Lower lobe of right lung (tissue), 2 donors: ENCODE results near the gene ZNF574. TPM values are rescaled to one million over a fixed set of nuclear protein-coding genes. Genes with fewer than 3 reads are reported as not detected.
A peak's percentile ranks its signal among the peaks of the same experiment; 100 is the strongest.

Source experiments
- ATAC-seq, 2 donors: fragments of 200-7000 bp; cut with Tn5 transposase; one replicate each; pipeline ENCODE4 v1.9.1; 2020 to 2022; ENCODE audit warnings: mild to moderate bottlenecking in 2 of 2, moderate library complexity in 2 of 2
- DNase-seq: peaks from one replicate; pipeline ENCODE4 v3.0.0-alpha.2; 2020
- H3K27ac ChIP-seq: fragments of 200-600 bp; one replicate; pipeline ENCODE4 v1.8.0; 2022
- H3K27me3 ChIP-seq: fragments of 200-600 bp; one replicate; pipeline ENCODE4 v1.8.0; 2022; ENCODE audit warnings: low read depth
- H3K36me3 ChIP-seq: fragments of 200-600 bp; one replicate; pipeline ENCODE4 v1.8.0; 2022; ENCODE audit warnings: mild to moderate bottlenecking
- H3K4me1 ChIP-seq: fragments of 200-600 bp; one replicate; pipeline ENCODE4 v1.8.0; 2022
- H3K4me3 ChIP-seq: fragments of 200-600 bp; one replicate; pipeline ENCODE4 v1.8.0; 2022; ENCODE audit warnings: mild to moderate bottlenecking
- H3K9me3 ChIP-seq: fragments of 200-600 bp; one replicate; pipeline ENCODE4 v1.8.0; 2022
- intact Hi-C: fragments of 100-400 bp; cut with DNase I; formaldehyde crosslinking; loops from one replicate; pipeline ENCODE4 v1.11.0; 2022
- total RNA-seq: library from RNA; stranded (reverse); fragmentation: NEBNext Ultra II Directional; extraction: Animal tissue kit (Norgen Biotek cat#: 25700); gene quantifications from one replicate; pipeline ENCODE4 v1.2.1, GENCODE V29; 2021
- TF ChIP-seq, protein P1 (sequence below): fragments of 200-600 bp; IDR thresholded peaks from one replicate; pipeline ENCODE4 v1.8.0; 2022; ENCODE audit warnings: antibody characterized with exemption, mild to moderate bottlenecking
- donor health status: DM: no; HTN: yes; CAD: no; lungs with severe emphysema.

ZNF574 gene
- total RNA-seq, 1 donor from 2014 or later = 11.8 TPM

DNA sequence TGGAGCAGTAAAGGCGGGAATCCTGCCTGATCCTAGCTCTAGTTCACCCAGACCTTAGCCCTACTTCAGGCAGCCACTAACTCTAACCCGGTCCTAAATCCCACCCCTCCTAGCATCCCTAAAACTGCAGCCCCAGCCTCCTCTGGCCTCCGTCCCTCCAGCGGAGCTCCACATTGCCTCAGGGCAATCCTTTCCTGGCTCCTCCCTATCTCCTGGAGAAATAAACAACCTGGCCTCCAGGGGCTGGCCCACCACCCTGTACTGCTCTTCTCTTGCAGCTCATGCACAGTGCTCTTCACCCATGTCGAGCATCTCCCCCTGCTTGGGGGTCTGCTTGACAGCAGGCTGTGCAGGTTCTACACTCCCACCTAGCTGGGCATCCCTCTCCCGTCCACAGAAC lies 49.6 kb downstream of the ZNF574 start:
- H3K4me1 ChIP-seq = peaks cover 7% of the 10 kb centered on the region
- peaks cover 10% of the 10 kb centered on the region for H3K27me3 ChIP-seq
- ATAC-seq = no peak
- no peaks in the 10 kb centered on the region for H3K36me3 ChIP-seq
- H3K4me3 ChIP-seq = no peak overlapping the region
- no peak for DNase-seq
- no peaks in the 10 kb centered on the region for H3K9me3 ChIP-seq
- TF ChIP-seq, protein P1, sequence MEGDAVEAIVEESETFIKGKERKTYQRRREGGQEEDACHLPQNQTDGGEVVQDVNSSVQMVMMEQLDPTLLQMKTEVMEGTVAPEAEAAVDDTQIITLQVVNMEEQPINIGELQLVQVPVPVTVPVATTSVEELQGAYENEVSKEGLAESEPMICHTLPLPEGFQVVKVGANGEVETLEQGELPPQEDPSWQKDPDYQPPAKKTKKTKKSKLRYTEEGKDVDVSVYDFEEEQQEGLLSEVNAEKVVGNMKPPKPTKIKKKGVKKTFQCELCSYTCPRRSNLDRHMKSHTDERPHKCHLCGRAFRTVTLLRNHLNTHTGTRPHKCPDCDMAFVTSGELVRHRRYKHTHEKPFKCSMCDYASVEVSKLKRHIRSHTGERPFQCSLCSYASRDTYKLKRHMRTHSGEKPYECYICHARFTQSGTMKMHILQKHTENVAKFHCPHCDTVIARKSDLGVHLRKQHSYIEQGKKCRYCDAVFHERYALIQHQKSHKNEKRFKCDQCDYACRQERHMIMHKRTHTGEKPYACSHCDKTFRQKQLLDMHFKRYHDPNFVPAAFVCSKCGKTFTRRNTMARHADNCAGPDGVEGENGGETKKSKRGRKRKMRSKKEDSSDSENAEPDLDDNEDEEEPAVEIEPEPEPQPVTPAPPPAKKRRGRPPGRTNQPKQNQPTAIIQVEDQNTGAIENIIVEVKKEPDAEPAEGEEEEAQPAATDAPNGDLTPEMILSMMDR = no peak
- intact Hi-C loops = no loop called here
- H3K27ac ChIP-seq = no peak overlapping the region

DNA sequence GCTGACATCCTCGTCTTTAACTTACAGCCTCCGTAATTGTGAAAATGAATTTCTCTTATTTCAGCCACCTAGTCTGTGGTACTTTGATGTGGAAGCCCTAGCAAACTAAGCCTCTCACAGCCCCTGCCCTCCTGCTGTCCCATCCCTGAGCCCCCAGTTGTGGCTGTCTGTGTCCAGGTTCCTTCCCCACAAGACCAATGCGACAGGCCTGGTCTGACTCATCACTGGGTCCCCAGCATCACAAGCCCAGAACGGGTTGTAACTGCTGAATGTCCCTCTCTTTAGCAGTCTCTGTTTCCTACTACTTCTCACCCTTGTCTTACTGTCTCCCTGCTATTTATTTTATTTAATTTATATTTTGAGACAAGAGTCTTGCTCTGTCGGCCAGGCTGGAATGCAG lies 50.6 kb downstream of the ZNF574 start:
- peaks cover 16% of the 10 kb centered on the region for H3K27me3 ChIP-seq
- no peak overlapping the region for H3K4me3 ChIP-seq
- intact Hi-C loops = no loop called here
- DNase-seq (no peak), ATAC-seq (no peak)
- H3K36me3 ChIP-seq = no peaks in the 10 kb centered on the region
- peaks cover 7% of the 10 kb centered on the region for H3K4me1 ChIP-seq
- H3K9me3 ChIP-seq = no peaks in the 10 kb centered on the region
- H3K27ac ChIP-seq = no peak overlapping the region
- TF ChIP-seq, protein P1 = no peak

DNA sequence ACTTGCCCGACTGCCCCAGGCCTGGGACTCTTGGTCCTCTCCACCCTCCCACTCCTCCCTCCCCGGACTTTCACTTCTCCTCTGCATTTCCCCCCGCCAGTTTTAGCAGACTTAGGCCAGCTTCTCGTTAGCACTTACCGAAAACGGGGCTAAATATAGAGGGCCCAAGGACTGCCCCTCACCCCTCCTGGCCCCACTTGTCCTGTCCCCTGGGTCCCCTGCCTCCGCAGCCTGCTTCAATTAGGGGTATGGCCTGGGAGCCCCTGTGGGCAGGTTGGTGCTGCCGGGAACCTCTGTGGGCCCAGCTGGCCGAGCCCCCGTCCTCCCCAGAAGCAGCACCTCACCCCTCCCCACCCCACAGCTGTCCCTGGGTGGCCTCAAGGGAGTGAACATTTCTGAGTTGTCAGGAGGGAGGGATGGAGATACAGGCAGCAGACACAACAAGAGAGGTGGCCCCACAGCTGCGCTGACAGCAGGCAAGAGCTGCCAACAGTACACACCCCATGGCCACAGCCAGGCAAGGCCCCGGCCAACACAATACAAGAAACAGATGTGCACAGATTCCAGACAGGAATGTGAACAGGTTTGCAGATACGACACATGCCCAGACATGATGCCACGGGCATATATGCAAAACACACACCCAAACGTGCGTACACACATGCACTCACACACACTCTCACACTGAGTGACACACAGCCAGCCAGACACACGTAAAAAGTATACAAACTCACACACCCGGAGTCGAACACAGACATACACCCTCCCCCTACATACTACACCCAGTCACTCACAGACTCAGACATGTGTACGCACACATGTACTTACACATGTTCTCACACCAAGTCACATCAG lies 53.7 kb downstream of the ZNF574 start:
- peak overlapping the region; percentile 33 for H3K27ac ChIP-seq
- H3K27me3 ChIP-seq = peaks cover 33% of the 10 kb centered on the region
- TF ChIP-seq, protein P1 = no peak
- H3K36me3 ChIP-seq = no peaks in the 10 kb centered on the region
- no peaks in the 10 kb centered on the region for H3K9me3 ChIP-seq
- H3K4me1 ChIP-seq = peaks cover 17% of the 10 kb centered on the region
- ATAC-seq = peak; percentile 24 to 27
- no peak for DNase-seq
- H3K4me3 ChIP-seq = peak overlapping the region; percentile 19
- intact Hi-C loops = no loop called here

DNA sequence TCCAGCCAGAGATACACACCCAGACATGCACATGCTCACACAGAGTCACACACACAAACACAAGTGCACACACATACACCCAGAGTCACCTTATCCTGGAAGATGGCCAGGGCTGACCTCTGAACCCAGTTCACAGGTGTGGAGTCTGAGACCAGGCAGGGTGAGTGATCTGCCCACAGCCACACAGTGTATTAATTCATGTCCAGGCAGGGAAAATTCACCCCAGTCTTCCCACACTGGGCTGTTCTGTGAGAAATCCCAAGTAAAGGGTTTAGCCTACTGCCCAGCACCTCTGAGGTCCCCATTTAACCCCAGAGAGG lies 54.2 kb downstream of the ZNF574 start:
- H3K4me3 ChIP-seq = peak overlapping the region; percentile 19
- TF ChIP-seq, protein P1 = no peak

More for the DNA sequence above, 54.2 kb downstream of the ZNF574 start:
- ATAC-seq (no peak), DNase-seq (no peak)
- H3K27me3 ChIP-seq = peaks cover 33% of the 10 kb centered on the region
- no peak overlapping the region for H3K27ac ChIP-seq
- no peaks in the 10 kb centered on the region for H3K36me3 ChIP-seq
- intact Hi-C loops = no loop called here
- peaks cover 17% of the 10 kb centered on the region for H3K4me1 ChIP-seq
- H3K9me3 ChIP-seq = no peaks in the 10 kb centered on the region

Other genes starting within 250 kb of the ZNF574 start
- gene LYPD4, start 231.5 kb upstream of the ZNF574 start, total RNA-seq = not detected
- gene DMRTC2, start 231.1 kb upstream of the ZNF574 start, total RNA-seq = not detected
- gene RPS19, start 215.9 kb upstream of the ZNF574 start, total RNA-seq = 1,736 TPM
- gene CD79A, start 198.9 kb upstream of the ZNF574 start, total RNA-seq = 1.2 TPM
- gene ARHGEF1, start 193.0 kb upstream of the ZNF574 start, total RNA-seq = 206 TPM
- 0.41 TPM for gene ERFL, start 147.7 kb upstream of the ZNF574 start, total RNA-seq
- 132 TPM for gene RABAC1, start 116.8 kb upstream of the ZNF574 start, total RNA-seq
- 0.97 TPM for gene ATP1A3, start 81.9 kb upstream of the ZNF574 start, total RNA-seq
- gene GRIK5, start 6.0 kb upstream of the ZNF574 start, total RNA-seq = 0.41 TPM
- gene POU2F2, start 56.3 kb downstream of the ZNF574 start, total RNA-seq = 6.1 TPM
- gene DEDD2, start 141.5 kb downstream of the ZNF574 start, total RNA-seq = 35.6 TPM
- 11.7 TPM for gene ZNF526, start 144.1 kb downstream of the ZNF574 start, total RNA-seq
- gene GSK3A, start 166.4 kb downstream of the ZNF574 start, total RNA-seq = 39.8 TPM
- 35.8 TPM for gene ERF, start 179.0 kb downstream of the ZNF574 start, total RNA-seq
- 67.9 TPM for gene CIC, start 193.1 kb downstream of the ZNF574 start, total RNA-seq
- gene PRR19, start 226.0 kb downstream of the ZNF574 start, total RNA-seq = 0.71 TPM
- 13.4 TPM for gene PAFAH1B3, start 226.5 kb downstream of the ZNF574 start, total RNA-seq
- not detected for gene TMEM145, start 237.1 kb downstream of the ZNF574 start, total RNA-seq
- 16.4 TPM for gene MEGF8, start 249.5 kb downstream of the ZNF574 start, total RNA-seq